GM12872 (cell line): ENCODE measurements around the gene PCSK1N.

ENCODE experiments used
- TF ChIP-seq, protein P1 (sequence below): IDR thresholded peaks from 3 replicates; pipeline ENCODE4 v1.5.1; 2011; ENCODE audit warnings: low read depth, mild to moderate bottlenecking, low read length, moderate library complexity; ENCODE audit not compliant: insufficient read depth

Gene PCSK1N

DNA sequence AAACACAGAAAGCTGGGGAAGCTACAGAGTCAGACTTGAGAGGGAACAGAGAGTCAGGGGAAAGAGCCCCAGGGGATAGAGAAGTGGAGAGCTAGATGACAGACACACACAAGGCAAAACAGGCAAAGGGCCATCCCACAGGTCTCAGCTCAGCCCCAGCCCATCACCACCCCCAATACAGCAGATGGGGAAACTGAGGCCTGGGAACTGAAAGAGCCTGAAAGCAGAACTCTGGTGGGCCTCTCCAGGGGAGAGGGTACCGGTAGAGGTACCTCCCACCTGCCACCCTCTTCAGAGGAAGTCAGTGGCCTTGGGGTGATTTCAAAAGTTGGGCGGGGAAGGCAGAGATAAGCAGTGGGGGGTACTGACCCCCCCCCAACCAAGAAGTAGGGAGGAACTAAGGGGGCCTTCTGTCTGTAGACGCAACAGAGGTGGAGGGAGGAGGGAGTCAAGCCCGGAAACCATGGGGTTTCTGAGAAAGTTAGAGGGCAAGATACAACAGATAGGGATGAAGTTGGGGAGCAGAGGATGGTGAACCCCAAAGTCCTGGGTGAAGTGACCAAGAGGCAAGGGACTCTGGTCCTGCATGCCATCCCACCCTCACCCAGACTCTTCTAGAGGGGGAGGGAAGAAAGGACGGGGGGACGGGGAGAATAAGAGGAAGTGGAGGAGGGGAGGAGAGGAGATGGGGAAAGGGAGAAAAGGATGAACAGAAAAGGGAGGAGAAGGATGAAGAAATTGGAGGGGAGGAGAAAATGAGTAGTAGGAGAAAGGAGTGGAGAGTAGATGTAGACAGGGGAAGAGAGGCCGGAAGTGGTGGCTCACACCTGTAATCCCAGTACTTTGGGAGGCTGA, 45.8 kb downstream of the PCSK1N start:
- TF ChIP-seq, protein P1, sequence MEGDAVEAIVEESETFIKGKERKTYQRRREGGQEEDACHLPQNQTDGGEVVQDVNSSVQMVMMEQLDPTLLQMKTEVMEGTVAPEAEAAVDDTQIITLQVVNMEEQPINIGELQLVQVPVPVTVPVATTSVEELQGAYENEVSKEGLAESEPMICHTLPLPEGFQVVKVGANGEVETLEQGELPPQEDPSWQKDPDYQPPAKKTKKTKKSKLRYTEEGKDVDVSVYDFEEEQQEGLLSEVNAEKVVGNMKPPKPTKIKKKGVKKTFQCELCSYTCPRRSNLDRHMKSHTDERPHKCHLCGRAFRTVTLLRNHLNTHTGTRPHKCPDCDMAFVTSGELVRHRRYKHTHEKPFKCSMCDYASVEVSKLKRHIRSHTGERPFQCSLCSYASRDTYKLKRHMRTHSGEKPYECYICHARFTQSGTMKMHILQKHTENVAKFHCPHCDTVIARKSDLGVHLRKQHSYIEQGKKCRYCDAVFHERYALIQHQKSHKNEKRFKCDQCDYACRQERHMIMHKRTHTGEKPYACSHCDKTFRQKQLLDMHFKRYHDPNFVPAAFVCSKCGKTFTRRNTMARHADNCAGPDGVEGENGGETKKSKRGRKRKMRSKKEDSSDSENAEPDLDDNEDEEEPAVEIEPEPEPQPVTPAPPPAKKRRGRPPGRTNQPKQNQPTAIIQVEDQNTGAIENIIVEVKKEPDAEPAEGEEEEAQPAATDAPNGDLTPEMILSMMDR, result no peak

GRCh38 chrX:48787505-48788443, 47.6 kb downstream of the PCSK1N start:
- TF ChIP-seq, protein P1, result no peak

- TF ChIP-seq, protein P1, result no peak
Measured at GRCh38 chrX:48786825-48787504, 48.4 kb downstream of the PCSK1N start.

- TF ChIP-seq, protein P1, result no peak
Measured at GRCh38 chrX:48786341-48786800, 49.0 kb downstream of the PCSK1N start, which contains the start of gene GATA1. TSS of gene GATA1 (plus strand) at chrX:48786590. CDS start at chrX:48791110, 4,520 bp downstream.

GRCh38 chrX:48785540-48786214, 49.7 kb downstream of the PCSK1N start:
- TF ChIP-seq, protein P1, result no peak

- TF ChIP-seq, protein P1, result no peak
Measured at GRCh38 chrX:48785186-48785539, 50.2 kb downstream of the PCSK1N start.
